NOMO-1 treated with DMSO at 0.1 percent for 48 hours (cell line): Measurements from ENCODE around the gene IGSF9B.

Source experiments
- DNase-seq: peaks from one replicate; lab custom pipeline; 2025; ENCODE audit not compliant: unreplicated experiment; lab: John Stamatoyannopoulos, UW

The IGSF9B gene

GRCh38 chr11:133957900-133958299 lies 1.1 kb upstream of the IGSF9B start:
- no peak for DNase-seq

- DNase-seq, result no peak
Observed at GRCh38 chr11:133955945-133956421, 785 bp downstream of the IGSF9B start.

DNA sequence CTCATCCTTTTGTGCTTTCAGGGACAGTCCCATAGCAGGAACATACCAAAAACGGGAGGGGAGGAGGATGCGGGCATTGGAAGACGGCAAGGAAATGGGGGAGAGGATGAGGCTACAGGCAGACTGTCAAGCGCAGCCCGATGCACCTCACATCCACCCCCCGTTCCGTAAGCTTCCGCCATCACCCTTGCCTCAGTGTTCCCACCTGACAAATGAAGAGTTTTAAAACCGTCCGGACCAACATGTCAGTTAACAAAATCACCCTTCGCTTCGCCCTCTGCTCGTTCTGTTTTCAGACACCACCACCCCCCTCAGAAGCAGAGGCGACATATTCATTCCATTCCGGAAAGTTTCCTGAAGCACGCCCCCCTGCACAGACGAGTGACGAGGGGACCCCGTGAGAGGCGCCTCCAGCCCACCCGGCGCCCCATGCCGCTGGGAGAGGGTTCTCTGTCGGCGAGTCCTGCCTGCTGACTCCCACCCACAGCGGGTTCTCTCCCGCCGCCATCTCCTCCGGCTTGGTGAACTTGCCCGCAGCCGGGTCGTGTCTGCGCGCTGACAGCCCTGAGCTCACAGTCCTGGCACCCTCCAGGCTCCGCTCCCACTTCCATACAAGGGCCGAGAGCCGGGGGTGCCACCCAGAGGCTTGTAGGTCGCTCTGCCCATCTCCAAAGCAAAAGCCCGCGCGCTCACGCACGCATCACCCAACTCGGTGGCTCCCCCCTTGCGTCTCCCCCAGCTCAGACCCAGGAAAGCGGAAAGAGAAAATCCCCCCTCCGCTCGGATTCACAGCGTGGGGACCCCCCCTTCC lies 1.5 kb downstream of the IGSF9B start:
- no peak for DNase-seq

GRCh38 chr11:133953999-133954398 lies 2.8 kb downstream of the IGSF9B start:
- DNase-seq, result no peak

DNA sequence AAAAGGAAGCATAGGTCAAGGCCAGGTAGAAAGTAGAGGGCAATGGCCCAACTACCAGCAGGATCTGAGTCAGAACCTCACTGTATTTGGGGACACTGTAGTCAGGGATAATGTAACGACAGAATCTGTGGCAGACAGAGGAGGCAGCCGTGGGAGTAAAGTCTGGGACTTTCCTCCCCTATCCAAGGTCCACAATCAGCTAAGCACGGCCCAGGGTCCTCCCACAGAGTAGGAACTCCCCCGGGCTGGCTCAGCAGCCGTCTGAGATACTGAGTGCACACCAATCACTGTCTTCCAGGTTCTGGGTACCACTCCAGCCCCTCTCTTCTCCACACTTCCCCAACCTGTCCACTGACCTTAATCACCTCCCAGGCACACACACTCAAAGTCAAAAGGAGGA lies 3.2 kb downstream of the IGSF9B start:
- DNase-seq, result no peak

- DNase-seq, result no peak
Observed at GRCh38 chr11:133952199-133953190, 4.3 kb downstream of the IGSF9B start.

DNA sequence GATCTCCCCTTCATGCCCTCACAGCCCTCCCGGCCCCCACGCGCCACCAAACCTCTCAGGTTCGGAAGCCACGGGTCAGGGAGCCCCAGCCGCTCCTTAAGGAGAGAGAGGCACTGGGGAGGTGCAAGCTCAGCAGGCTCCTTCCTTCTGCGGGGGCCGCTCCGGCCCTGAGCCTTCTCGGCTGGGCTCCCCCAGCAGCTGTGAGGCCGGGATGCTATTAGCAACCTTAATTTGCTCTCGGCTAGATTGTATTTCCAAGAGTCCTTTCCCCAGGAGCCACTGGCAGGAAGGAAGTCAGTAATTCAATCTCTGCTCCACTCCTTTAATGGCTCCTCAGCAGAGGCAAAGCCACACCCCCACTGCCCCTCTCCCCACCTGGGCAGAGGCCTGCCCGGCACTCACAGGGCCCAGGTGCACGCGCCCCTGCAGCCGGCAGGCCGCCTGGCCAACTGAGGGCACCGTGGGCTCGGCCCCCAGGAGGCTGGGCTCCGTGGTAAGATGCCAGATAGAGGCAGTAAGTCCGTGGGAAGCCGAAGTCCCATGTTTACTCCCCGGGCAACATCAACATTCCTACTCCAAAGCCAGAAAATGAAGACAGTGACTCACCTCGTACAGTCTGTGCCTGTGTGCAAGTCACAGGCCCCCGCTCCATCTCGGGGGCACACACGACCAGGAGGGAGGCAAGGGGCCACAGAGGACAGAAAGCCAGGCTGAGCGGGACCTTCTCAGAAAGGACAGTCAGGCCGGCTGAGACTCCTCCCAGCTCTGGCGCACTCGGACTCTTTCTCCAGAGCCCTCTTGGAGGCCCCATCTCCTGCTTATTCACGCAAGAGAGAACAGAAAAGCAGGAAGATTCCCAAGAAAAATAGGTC lies 5.2 kb downstream of the IGSF9B start:
- no peak for DNase-seq

- DNase-seq, result no peak
Observed at GRCh38 chr11:133950874-133951326, 5.9 kb downstream of the IGSF9B start.

- DNase-seq, result no peak
Observed at GRCh38 chr11:133950421-133950820, 6.3 kb downstream of the IGSF9B start.

DNA sequence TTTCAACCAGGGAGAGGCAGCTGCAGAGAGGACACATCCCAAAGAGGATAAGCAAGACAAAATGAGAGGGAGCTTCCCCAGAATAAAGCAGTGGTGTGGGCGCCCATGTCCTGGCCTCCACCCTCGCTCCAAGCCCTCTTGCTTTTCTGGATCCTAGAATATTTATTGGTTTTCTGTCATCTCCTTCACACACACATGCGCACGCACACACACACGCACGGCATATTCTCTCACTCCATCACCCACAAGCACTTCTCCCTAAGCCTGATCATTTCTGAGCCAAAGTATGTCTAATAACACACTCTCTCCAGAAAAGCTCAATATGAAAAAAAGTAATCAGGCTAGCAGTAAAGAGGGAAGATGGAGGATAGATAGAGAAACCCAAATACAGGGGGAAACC lies 7.6 kb downstream of the IGSF9B start:
- DNase-seq, result no peak

- DNase-seq, result no peak
Observed at GRCh38 chr11:133948711-133949110, 8.1 kb downstream of the IGSF9B start.

GRCh38 chr11:133947321-133947756 lies 9.4 kb downstream of the IGSF9B start:
- DNase-seq, result peak; percentile 1

GRCh38 chr11:133946541-133947318 lies 10.0 kb downstream of the IGSF9B start:
- DNase-seq, result no peak

DNA sequence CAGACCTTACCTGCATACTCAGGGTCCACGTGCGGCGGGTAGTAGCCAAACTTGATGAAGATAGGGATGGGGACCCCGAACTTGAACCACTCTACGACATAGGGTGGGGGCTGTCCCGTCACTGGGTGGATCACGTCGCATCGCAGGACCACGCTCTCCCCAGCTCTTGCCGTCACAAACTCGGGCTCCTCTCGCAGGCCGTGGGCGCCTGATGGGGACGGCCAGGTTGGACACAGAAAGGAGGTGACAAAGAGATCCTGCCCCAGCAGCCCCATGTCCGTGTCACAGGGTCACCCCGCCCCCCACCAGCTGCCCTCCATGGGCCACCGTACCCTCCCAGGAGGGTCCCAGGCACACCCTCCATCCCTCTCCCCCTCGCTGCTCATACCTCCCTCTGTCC lies 10.7 kb downstream of the IGSF9B start:
- DNase-seq, result no peak

- no peak for DNase-seq
Observed at GRCh38 chr11:133945087-133945974, 11.4 kb downstream of the IGSF9B start.

DNA sequence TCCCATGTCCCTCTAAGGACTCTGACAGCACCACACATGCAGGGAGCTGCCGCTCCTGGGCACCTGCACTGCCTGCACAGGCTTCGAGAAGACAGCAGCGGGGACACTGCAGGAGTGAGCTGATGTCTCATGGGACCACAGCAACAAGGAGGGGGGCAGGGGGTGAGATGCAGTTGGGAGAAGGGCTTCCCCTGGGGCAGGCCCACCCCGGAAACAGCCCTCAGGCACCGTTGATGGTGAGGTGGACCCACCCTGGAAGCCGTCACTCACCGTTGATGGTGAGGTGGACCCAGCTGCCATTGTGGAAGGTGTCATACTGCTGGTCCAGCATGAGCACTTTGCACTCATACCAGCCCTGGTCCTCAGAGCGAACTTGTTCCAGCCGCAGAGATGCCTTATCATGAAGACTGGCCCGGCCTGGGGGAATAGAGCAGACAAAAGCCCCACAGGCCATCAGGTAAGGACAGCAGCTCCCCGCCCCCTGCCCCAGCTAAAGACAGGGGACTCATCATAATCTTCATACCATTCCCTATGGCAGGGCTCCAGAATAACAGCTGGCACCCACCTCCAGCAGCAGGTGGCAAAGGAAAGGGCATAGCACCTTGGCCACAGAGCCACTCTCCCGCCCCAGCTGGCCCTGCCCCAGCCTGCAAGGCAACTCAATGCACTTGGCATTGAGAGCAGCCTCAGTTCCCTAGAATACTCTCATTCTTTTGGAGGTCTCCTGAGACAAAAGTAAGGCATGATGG lies 12.6 kb downstream of the IGSF9B start:
- DNase-seq, result no peak

DNA sequence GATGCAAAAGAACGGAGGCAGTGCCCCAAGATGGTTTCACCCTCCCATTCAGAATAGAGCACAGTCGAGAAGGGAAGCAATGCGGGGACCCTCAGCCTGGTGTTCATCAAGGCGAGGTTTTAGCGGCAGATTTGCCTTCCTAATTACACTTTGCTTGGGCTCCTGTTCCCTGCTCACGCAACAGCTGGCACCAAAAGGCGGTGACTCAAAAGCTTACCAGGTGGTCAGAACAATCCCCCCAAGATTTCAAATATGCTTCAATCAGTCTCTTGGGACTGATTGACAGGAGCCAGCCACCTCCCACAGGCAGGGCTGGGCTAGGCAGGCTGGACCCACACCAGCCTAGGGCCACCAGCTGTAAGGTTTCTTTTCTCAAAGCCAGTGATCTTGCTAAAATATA lies 14.2 kb downstream of the IGSF9B start:
- DNase-seq, result no peak

DNA sequence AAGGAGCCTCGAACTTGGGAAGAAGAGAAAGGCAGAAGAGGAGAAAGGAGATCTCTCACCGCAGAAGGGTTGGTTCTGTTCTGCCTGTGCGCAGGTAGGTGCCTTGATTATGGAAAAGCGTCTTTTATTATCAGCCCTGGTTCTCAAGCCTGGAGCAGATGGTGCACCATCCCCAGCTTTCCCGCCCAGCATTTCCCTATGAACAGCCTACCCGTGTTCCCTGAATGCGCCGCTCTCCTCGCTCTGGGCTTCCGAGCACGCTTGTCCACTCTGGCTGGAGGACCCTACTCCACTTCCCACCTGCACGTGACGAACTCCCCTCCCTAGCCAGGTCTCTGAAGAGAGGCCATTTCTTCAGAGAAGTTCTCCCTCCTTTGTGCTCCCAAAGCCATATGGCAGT lies 15.2 kb downstream of the IGSF9B start:
- DNase-seq, result no peak
